Measurements from ENCODE around the gene COL11A1.

DNA sequence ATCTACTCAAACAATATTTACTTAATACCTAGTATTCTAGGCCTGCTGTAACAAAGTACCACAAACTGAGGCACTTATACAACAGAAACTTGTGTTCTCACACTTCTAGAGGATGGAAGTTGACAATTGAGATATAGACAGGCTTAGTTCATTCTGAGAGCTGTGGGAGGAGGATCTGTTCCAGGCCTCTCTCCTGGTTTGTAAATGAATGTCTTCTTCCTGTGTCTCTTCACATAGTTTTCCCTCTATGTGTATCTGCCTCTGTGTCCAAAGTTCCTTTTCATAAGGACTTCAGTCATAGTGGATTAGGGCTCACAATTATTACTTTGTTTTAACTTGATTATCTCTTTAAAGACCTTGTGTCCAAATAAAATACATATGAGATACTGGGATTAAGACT lies 251.1 kb downstream of the COL11A1 start:
- no peak for TF ChIP-seq RAD21 (IDR thresholded peaks at IDR 0.05; ENCODE audit: low read length)
- TF ChIP-seq GATA2 (CRISPR knock-in tag; IDR thresholded peaks at IDR 0.05) = no peak
- TF ChIP-seq POLR2AphosphoS5 (IDR thresholded peaks at IDR 0.05; ENCODE audit: low read depth, low read length) = no peak
- TF ChIP-seq SIN3A (IDR thresholded peaks at IDR 0.05; ENCODE audit: borderline replicate concordance, low read depth, low read length) = no peak
- no peak for TF ChIP-seq FOXM1 (IDR thresholded peaks at IDR 0.05; ENCODE audit: low read depth)
- TF ChIP-seq, protein P1, sequence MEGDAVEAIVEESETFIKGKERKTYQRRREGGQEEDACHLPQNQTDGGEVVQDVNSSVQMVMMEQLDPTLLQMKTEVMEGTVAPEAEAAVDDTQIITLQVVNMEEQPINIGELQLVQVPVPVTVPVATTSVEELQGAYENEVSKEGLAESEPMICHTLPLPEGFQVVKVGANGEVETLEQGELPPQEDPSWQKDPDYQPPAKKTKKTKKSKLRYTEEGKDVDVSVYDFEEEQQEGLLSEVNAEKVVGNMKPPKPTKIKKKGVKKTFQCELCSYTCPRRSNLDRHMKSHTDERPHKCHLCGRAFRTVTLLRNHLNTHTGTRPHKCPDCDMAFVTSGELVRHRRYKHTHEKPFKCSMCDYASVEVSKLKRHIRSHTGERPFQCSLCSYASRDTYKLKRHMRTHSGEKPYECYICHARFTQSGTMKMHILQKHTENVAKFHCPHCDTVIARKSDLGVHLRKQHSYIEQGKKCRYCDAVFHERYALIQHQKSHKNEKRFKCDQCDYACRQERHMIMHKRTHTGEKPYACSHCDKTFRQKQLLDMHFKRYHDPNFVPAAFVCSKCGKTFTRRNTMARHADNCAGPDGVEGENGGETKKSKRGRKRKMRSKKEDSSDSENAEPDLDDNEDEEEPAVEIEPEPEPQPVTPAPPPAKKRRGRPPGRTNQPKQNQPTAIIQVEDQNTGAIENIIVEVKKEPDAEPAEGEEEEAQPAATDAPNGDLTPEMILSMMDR (IDR thresholded peaks at IDR 0.05) = no peak
- no peak for TF ChIP-seq RXRA (IDR thresholded peaks at IDR 0.05; ENCODE audit: borderline replicate concordance, low read depth)
- TF ChIP-seq, protein P2, sequence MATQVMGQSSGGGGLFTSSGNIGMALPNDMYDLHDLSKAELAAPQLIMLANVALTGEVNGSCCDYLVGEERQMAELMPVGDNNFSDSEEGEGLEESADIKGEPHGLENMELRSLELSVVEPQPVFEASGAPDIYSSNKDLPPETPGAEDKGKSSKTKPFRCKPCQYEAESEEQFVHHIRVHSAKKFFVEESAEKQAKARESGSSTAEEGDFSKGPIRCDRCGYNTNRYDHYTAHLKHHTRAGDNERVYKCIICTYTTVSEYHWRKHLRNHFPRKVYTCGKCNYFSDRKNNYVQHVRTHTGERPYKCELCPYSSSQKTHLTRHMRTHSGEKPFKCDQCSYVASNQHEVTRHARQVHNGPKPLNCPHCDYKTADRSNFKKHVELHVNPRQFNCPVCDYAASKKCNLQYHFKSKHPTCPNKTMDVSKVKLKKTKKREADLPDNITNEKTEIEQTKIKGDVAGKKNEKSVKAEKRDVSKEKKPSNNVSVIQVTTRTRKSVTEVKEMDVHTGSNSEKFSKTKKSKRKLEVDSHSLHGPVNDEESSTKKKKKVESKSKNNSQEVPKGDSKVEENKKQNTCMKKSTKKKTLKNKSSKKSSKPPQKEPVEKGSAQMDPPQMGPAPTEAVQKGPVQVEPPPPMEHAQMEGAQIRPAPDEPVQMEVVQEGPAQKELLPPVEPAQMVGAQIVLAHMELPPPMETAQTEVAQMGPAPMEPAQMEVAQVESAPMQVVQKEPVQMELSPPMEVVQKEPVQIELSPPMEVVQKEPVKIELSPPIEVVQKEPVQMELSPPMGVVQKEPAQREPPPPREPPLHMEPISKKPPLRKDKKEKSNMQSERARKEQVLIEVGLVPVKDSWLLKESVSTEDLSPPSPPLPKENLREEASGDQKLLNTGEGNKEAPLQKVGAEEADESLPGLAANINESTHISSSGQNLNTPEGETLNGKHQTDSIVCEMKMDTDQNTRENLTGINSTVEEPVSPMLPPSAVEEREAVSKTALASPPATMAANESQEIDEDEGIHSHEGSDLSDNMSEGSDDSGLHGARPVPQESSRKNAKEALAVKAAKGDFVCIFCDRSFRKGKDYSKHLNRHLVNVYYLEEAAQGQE (IDR thresholded peaks at IDR 0.05; ENCODE audit: low read depth, low read length) = no peak
- no peak for TF ChIP-seq YY1 (IDR thresholded peaks at IDR 0.05; ENCODE audit: low read depth)
- no peak for TF ChIP-seq TAF1 (IDR thresholded peaks at IDR 0.05; ENCODE audit: borderline replicate concordance, low read depth, low read length)
- TF ChIP-seq EP300 (IDR thresholded peaks at IDR 0.05; ENCODE audit: borderline replicate concordance in 1 of 2, low read depth in 1 of 2, low read length in 1 of 2) = no peak
- TF ChIP-seq GABPA (IDR thresholded peaks at IDR 0.05; ENCODE audit: low read depth) = no peak
- TF ChIP-seq TCF12 (IDR thresholded peaks at IDR 0.05) = no peak
